Muscle of leg (tissue), 11 donors: ENCODE data around the gene BNC2. TPM values are rescaled to one million over a fixed set of nuclear protein-coding genes. Genes with fewer than 3 reads are reported as not detected.
"Not testable (repeated sequence)": the region's sequence is repeated elsewhere in the genome, so short reads cannot be mapped to it uniquely, and the experiment has no call there.

Source experiments
- DNase-seq: peaks from one replicate; pipeline ENCODE4 v3.0.0; 2013
- H3K27ac ChIP-seq: one replicate; pipeline ENCODE4 v1.5.1; 2013; ENCODE audit warnings: mild to moderate bottlenecking, low read length, control low read depth
- H3K27me3 ChIP-seq: one replicate; pipeline ENCODE4 v1.6.1; 2013; ENCODE audit warnings: low read length; ENCODE audit not compliant: control insufficient read depth, insufficient read depth
- H3K36me3 ChIP-seq: one replicate; pipeline ENCODE4 v1.6.1; 2013; ENCODE audit warnings: low read length; ENCODE audit not compliant: control insufficient read depth, insufficient read depth
- H3K4me1 ChIP-seq: one replicate; pipeline ENCODE4 v1.6.1; 2013; ENCODE audit warnings: low read length; ENCODE audit not compliant: control insufficient read depth, insufficient read depth
- H3K4me3 ChIP-seq: one replicate; pipeline ENCODE4 v1.5.1; 2013; ENCODE audit warnings: low read length, control low read depth
- H3K9me3 ChIP-seq: replicated peaks from 2 replicates; pipeline ENCODE4 v1.6.1; 2013; ENCODE audit warnings: low read depth, low read length; ENCODE audit not compliant: control insufficient read depth
- WGBS: methylation state at CpG from one replicate; pipeline ENCODE4 v1.1.5; 2013; ENCODE audit warnings: missing lambda C conversion rate; ENCODE audit not compliant: insufficient coverage; 5-methylcytosine and 5-hydroxymethylcytosine counted together
- polyA plus RNA-seq, 8 donors: library from polyadenylated mRNA; unstranded; fragments of 120-200 nt; gene quantifications; one replicate each; pipeline versions ENCODE4 v1.2.1 to v1.2.3, GENCODE V29; 2013; ENCODE audit warnings: inconsistent platforms in 1 of 8, low replicate concordance in 1 of 8; ENCODE audit not compliant: insufficient read length in 8 of 8, insufficient read depth in 1 of 8
- total RNA-seq: library from RNA; stranded (reverse); fragments of 120-200 nt; gene quantifications from one replicate; pipeline ENCODE4 v1.2.4, GENCODE V29; 2013

The BNC2 gene
- total and polyA plus RNA-seq, 9 donors = 4.7 to 24.0 (median 7.6) TPM

DNA sequence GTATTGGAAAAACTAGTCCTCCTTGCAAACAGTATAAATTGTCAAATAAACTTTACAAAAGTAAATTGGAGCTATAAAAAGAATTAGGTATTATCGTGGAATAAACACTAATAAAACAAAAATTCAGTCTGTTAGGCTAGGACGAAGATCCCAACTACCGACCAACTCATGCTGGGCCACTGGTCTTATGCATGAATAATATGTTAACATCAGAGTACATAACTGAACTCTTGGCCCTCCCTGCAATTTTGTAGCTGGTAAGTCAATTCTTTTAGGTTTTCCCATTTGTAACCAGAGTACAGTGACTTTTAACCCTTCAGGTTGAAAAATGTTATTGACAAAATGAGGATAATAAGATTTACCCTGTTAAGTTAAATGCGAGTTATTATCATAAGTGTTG is 428.7 kb downstream of the BNC2 start:
- no peaks in the 10 kb centered on the region for H3K9me3 ChIP-seq
- H3K27ac ChIP-seq = no peak overlapping the region
- no peak for DNase-seq
- H3K36me3 ChIP-seq = peaks cover 3% of the 10 kb centered on the region
- H3K4me1 ChIP-seq = no peaks in the 10 kb centered on the region
- no CpG with 5 or more reads among the region's 4 CpGs for WGBS
- no peak overlapping the region for H3K4me3 ChIP-seq
- no peaks in the 10 kb centered on the region for H3K27me3 ChIP-seq

DNA sequence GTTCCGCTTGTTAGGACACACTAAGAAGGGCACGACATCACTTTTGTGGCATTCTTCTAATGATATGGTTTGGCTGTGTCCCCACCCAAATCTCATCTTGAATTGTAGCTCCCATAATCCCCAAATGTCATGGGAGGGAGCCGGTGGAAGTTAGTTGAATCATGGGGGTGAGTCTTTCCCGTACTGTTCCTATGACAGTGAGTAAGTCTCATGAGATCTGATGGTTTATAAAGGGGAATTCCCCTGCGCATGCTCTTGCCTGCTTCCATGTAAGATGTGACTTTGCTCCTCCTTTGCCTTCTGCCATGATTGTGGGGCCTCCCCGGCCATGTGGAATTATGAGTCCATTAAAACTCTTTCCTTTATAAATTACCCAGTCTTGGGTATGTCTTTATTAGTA is 431.6 kb downstream of the BNC2 start:
- not testable (repeated sequence) for DNase-seq, H3K27ac ChIP-seq
- 100% methylated on average over 2 of the region's 6 CpGs for WGBS

GRCh38 chr9:16436545-16436944 is 433.9 kb downstream of the BNC2 start:
- Histone ChIP-seq H3K27ac (no peak overlapping the region), H3K27me3 (no peaks in the 10 kb centered on the region), H3K9me3 (no peaks in the 10 kb centered on the region), H3K4me1 (no peaks in the 10 kb centered on the region), H3K36me3 (peaks cover 7% of the 10 kb centered on the region), H3K4me3 (no peak overlapping the region)
- DNase-seq = no peak
- 99% methylated on average over 7 of the region's 10 CpGs for WGBS

More for the DNA sequence above, 431.6 kb downstream of the BNC2 start:
- not testable (repeated sequence) for H3K27me3 ChIP-seq, H3K36me3 ChIP-seq, H3K4me3 ChIP-seq, H3K4me1 ChIP-seq, H3K9me3 ChIP-seq

DNA sequence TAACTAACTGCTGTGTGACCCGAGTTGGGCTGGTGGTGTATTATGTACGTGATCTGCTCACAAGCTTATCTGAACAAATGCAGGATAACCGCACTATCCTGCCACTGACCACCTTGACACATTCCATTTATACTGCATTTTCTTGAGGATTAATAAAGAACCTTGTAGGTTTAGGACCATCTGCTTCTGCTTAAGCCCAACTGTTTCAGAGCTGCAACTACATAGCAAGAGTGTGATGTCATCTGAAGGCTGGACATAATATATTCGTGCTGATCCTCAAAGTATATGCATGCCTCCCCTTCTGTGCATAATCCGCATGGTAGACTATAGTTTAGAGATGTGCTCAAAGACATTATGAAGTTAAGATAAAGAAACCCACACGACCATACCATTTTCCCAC is 435.9 kb downstream of the BNC2 start:
- Histone ChIP-seq H3K4me1 (no peaks in the 10 kb centered on the region), H3K36me3 (peaks cover 7% of the 10 kb centered on the region), H3K9me3 (no peaks in the 10 kb centered on the region), H3K4me3 (no peak overlapping the region), H3K27ac (no peak overlapping the region), H3K27me3 (no peaks in the 10 kb centered on the region)
- WGBS = no CpG with 5 or more reads among the region's 6 CpGs
- peak; percentile 27 for DNase-seq

- no peak for DNase-seq
- Histone ChIP-seq H3K27ac (no peak overlapping the region), H3K36me3 (peaks cover 7% of the 10 kb centered on the region), H3K4me3 (no peak overlapping the region), H3K9me3 (no peaks in the 10 kb centered on the region), H3K4me1 (no peaks in the 10 kb centered on the region), H3K27me3 (no peaks in the 10 kb centered on the region)
- WGBS = 90% methylated on average over 2 of the region's 3 CpGs
These were observed 437.0 kb downstream of the BNC2 start for GRCh38 chr9:16433494-16433893.

GRCh38 chr9:16431666-16432392 is 438.6 kb downstream of the BNC2 start:
- H3K4me1 ChIP-seq = no peaks in the 10 kb centered on the region
- H3K4me3 ChIP-seq = no peak overlapping the region
- no peak for DNase-seq
- no peaks in the 10 kb centered on the region for H3K9me3 ChIP-seq
- no peak overlapping the region for H3K27ac ChIP-seq
- 100% methylated on average over 1 of the region's 3 CpGs for WGBS
- H3K36me3 ChIP-seq = peaks cover 5% of the 10 kb centered on the region
- H3K27me3 ChIP-seq = no peaks in the 10 kb centered on the region

- DNase-seq = no peak
- Histone ChIP-seq H3K27me3 (no peaks in the 10 kb centered on the region), H3K9me3 (no peaks in the 10 kb centered on the region), H3K27ac (no peak overlapping the region), H3K4me3 (no peak overlapping the region), H3K4me1 (no peaks in the 10 kb centered on the region), H3K36me3 (no peaks in the 10 kb centered on the region)
- WGBS = 40% methylated on average over 1 of the region's 5 CpGs
These were observed 440.8 kb downstream of the BNC2 start for GRCh38 chr9:16429671-16430070.

- WGBS = 92% methylated on average over 3 of the region's 6 CpGs
- no peak for DNase-seq
These were observed 442.5 kb downstream of the BNC2 start for GRCh38 chr9:16427873-16428427.

DNA sequence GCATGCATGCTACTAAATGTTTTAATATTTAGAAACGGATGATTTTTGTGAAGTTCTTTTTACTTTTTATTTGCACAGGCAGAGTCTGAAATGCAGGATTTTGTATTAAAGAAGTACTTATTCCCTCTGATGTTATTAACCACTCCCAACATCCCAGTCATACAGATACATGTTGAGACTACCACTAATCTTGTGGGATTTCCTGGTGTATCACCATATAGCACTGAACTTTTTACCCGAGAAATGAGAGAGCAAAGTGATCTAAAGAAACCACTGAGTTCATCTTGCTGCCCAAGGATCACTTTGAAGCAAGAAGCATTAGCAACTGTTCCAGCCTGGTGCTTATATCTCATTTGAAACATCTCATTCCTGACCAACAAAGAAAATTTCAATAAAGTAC is 443.8 kb downstream of the BNC2 start:
- WGBS = 50% methylated on average over 1 of the region's 2 CpGs
- H3K4me1 ChIP-seq = no peaks in the 10 kb centered on the region
- H3K9me3 ChIP-seq = no peaks in the 10 kb centered on the region
- DNase-seq = no peak
- H3K36me3 ChIP-seq = no peaks in the 10 kb centered on the region
- no peaks in the 10 kb centered on the region for H3K27me3 ChIP-seq
- no peak overlapping the region for H3K27ac ChIP-seq
- no peak overlapping the region for H3K4me3 ChIP-seq

More at GRCh38 chr9:16427873-16428427, 442.5 kb downstream of the BNC2 start:
- no peaks in the 10 kb centered on the region for H3K36me3 ChIP-seq
- H3K27me3 ChIP-seq = no peaks in the 10 kb centered on the region
- no peak overlapping the region for H3K4me3 ChIP-seq
- no peaks in the 10 kb centered on the region for H3K4me1 ChIP-seq
- no peaks in the 10 kb centered on the region for H3K9me3 ChIP-seq
- H3K27ac ChIP-seq = no peak overlapping the region

- no peaks in the 10 kb centered on the region for H3K36me3 ChIP-seq
- WGBS = no CpG with 5 or more reads among the region's 8 CpGs
- no peaks in the 10 kb centered on the region for H3K4me1 ChIP-seq
- no peak overlapping the region for H3K27ac ChIP-seq
- no peaks in the 10 kb centered on the region for H3K27me3 ChIP-seq
- H3K4me3 ChIP-seq = no peak overlapping the region
- DNase-seq = peak; percentile 42
- no peaks in the 10 kb centered on the region for H3K9me3 ChIP-seq
These were observed 444.8 kb downstream of the BNC2 start for GRCh38 chr9:16425562-16426231.
